Endothelial cell of umbilical vein (primary cell): ENCODE measurements around the gene TIGIT. TPM values are rescaled to one million over a fixed set of nuclear protein-coding genes. Genes with fewer than 3 reads are reported as not detected.

Experiments
- BruUV-seq: library from RNA; stranded (reverse); fragments of 400-500 nt; replicated peaks from 2 replicates; lab custom pipeline; 2021; lab: Mats Ljungman, UMichigan
- CTCF ChIA-PET: fragments of 300-600, 350-600 bp; sonication (Branson Sonifier 250); formaldehyde crosslinking; loops from one replicate; lab custom pipeline; 2021; ENCODE audit warnings: antibody characterized with exemption, inconsistent platforms; lab: Charles Lee
- POLR2A ChIA-PET: fragments of 300-600, 350-600 bp; sonication (Branson Sonifier 250); formaldehyde crosslinking; loops from one replicate; lab custom pipeline; 2021; ENCODE audit warnings: antibody characterized with exemption, inconsistent platforms; lab: Charles Lee
- DNase-seq: peaks from one replicate; pipeline ENCODE4 v3.0.0-alpha.2; 2011; ENCODE audit warnings: low read depth, low spot score
- FAIRE-seq: peaks from 2 replicates; lab custom pipeline; 2011; peaks lifted over from hg19 to GRCh38; lab: Jason Lieb, UNC
- H2AFZ ChIP-seq: 2 replicates; pipeline ENCODE4 v1.6.0; 2012; ENCODE audit warnings: low read depth, low read length, control low read depth, inconsistent platforms
- H3K27ac ChIP-seq: 2 replicates; pipeline ENCODE4 v1.5.1; 2011; ENCODE audit warnings: low read depth, mild to moderate bottlenecking, control low read depth, low read length, moderate library complexity; ENCODE audit not compliant: insufficient read depth
- H3K27me3 ChIP-seq, 2 experiments: 2 replicates each; pipeline versions ENCODE4 v1.6.0 to v1.6.1; 2011; ENCODE audit warnings: low read length in 2 of 2, mixed read lengths in 1 of 2; ENCODE audit not compliant: control insufficient read depth in 2 of 2, insufficient read depth in 2 of 2
- H3K36me3 ChIP-seq, 2 experiments: 2 replicates in 1 of 2; 3 replicates in 1 of 2; pipeline ENCODE4 v1.5.1; 2011; ENCODE audit warnings: low read length in 2 of 2, mild to moderate bottlenecking in 1 of 2, moderate library complexity in 1 of 2; ENCODE audit not compliant: control insufficient read depth in 2 of 2, insufficient read depth in 2 of 2; ENCODE audit errors: extremely low read depth in 1 of 2
- H3K4me1 ChIP-seq: 3 replicates; pipeline ENCODE4 v1.5.1; 2011; ENCODE audit warnings: mild to moderate bottlenecking, low read length; ENCODE audit not compliant: control insufficient read depth, insufficient read depth; ENCODE audit errors: extremely low read depth
- H3K4me2 ChIP-seq: 2 replicates; pipeline ENCODE4 v1.6.1; 2011; ENCODE audit warnings: low read length, control low read depth, mixed read lengths; ENCODE audit not compliant: insufficient read depth
- H3K4me3 ChIP-seq, 3 experiments: fragments of 200-600 bp in 1 of 3; sonication (generic), shearing (Covaris generic) in 1 of 3; replicated peaks in 1 of 3; 2 replicates each; pipeline ENCODE4 v1.5.1; 2011 to 2016; ENCODE audit warnings: control low read depth in 3 of 3, low read length in 3 of 3, mild to moderate bottlenecking in 2 of 3, inconsistent platforms in 1 of 3, low read depth in 1 of 3, moderate library complexity in 1 of 3; ENCODE audit not compliant: insufficient read depth in 1 of 3
- H3K79me2 ChIP-seq: 2 replicates; pipeline ENCODE4 v1.6.0; 2012; ENCODE audit warnings: low read length, inconsistent platforms; ENCODE audit not compliant: control insufficient read depth, insufficient read depth
- H3K9ac ChIP-seq: replicated peaks from 2 replicates; pipeline ENCODE3; 2011; ENCODE audit warnings: low read length, control low read depth; ENCODE audit not compliant: insufficient read depth; ENCODE audit errors: extremely low read depth
- H3K9me1 ChIP-seq: replicated peaks from 3 replicates; pipeline ENCODE4 v1.6.0; 2011; ENCODE audit warnings: mild to moderate bottlenecking, low read length; ENCODE audit not compliant: control insufficient read depth, insufficient read depth; ENCODE audit errors: extremely low read depth
- H3K9me3 ChIP-seq: replicated peaks from 2 replicates; pipeline ENCODE4 v1.5.1; 2012; ENCODE audit warnings: low read length, inconsistent platforms; ENCODE audit not compliant: control insufficient read depth, insufficient read depth
- H4K20me1 ChIP-seq: replicated peaks from 2 replicates; pipeline ENCODE3; 2011; ENCODE audit warnings: mild to moderate bottlenecking, low read length; ENCODE audit not compliant: control insufficient read depth, insufficient read depth; ENCODE audit errors: extremely low read depth
- CTCF ChIP-seq, 2 donors: IDR thresholded peaks; 1 replicate in 1 of 2; 2 replicates in 1 of 2; pipeline ENCODE4 v1.5.1; 2011; ENCODE audit warnings: low read length in 2 of 2, mild to moderate bottlenecking in 2 of 2, moderate library complexity in 2 of 2, control low read depth in 1 of 2, inconsistent platforms in 1 of 2, low read depth in 1 of 2; ENCODE audit not compliant: insufficient read depth in 1 of 2; ENCODE audit errors: extremely low read depth in 1 of 2
- EZH2 ChIP-seq: IDR thresholded peaks from 2 replicates; pipeline ENCODE4 v1.6.1; 2012; ENCODE audit warnings: borderline replicate concordance, low read depth, mild to moderate bottlenecking, moderate library complexity, low read length, inconsistent platforms; ENCODE audit not compliant: severe bottlenecking
- FOS ChIP-seq: IDR thresholded peaks from 2 replicates; pipeline ENCODE4 v1.6.1; 2011; ENCODE audit warnings: mild to moderate bottlenecking, low read length, moderate library complexity, borderline replicate concordance; ENCODE audit not compliant: insufficient read depth
- GATA2 ChIP-seq: IDR thresholded peaks from 2 replicates; pipeline ENCODE4 v1.7.0; 2011; ENCODE audit warnings: low read depth, mild to moderate bottlenecking, moderate library complexity, mixed read lengths, low read length; ENCODE audit not compliant: insufficient read length, insufficient read depth
- JUN ChIP-seq: IDR thresholded peaks from 2 replicates; pipeline ENCODE4 v1.6.1; 2011; ENCODE audit warnings: borderline replicate concordance, low read depth; ENCODE audit not compliant: insufficient read length, insufficient read depth
- POLR2A ChIP-seq: IDR thresholded peaks from 2 replicates; pipeline ENCODE4 v1.6.1; 2012; ENCODE audit warnings: low read depth, mild to moderate bottlenecking, control low read depth, low read length
- POLR2AphosphoS5 ChIP-seq: IDR thresholded peaks from 2 replicates; pipeline ENCODE4 v1.6.1; 2012; ENCODE audit warnings: low read depth, mild to moderate bottlenecking, control low read depth, low read length, moderate library complexity; ENCODE audit not compliant: insufficient read depth
- dilution Hi-C: fragments of 300-500 bp; cut with MboI; formaldehyde crosslinking; loops from one replicate; pipeline ENCODE4 v1.15.0; 2019; ENCODE audit warnings: low sequenced_read_pairs; ENCODE audit not compliant: extremely low pct_ligation_motif_present
- intact Hi-C: fragments of 100-400 bp; cut with micrococcal nuclease; formaldehyde crosslinking; loops from one replicate; pipeline ENCODE4 v1.10.0; 2022
- polyA plus RNA-seq, 4 experiments: library from polyadenylated mRNA; depleted of rRNA in 3 of 4; stranded (reverse) in 3 of 4; unstranded in 1 of 4; fragments of >200 nt; gene quantifications; 2 replicates each; pipeline versions ENCODE4 v1.2.1 to v1.2.3, GENCODE V29; 2011 to 2012; ENCODE audit warnings: missing spikeins in 1 of 4
- total RNA-seq: library from RNA; stranded (reverse); gene quantifications from 2 replicates; pipeline ENCODE4 v1.2.3, GENCODE V29; 2021

The TIGIT gene
- total and polyA plus RNA-seq, 2 donors (not counting 3 experiments of a cell fraction or from before 2014, with no cell fraction given) = not detected

DNA sequence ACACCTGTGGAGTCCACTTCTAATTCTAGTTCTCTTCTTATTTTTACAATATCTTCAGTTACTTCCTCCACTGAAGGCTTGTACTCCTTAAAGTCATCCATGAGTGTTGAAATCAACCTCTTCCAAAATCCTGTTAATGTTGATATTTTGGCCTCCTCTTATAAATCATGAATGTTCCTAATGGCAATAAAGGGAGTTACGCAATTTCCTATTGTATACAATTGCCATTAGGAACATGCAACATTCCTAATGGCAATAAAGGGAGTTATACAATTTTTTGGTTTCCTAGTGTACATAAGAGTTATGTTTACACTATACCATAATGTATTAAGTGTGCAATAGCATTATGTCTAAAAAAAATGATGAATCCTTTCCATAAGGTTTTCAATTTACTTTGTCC is 9.2 kb upstream of the TIGIT start:
- Histone ChIP-seq H4K20me1 (no peaks in the 10 kb centered on the region), H3K27ac (no peak overlapping the region), H3K9ac (no peak overlapping the region), H3K4me1 (no peaks in the 10 kb centered on the region), H2AFZ (no peak overlapping the region), H3K79me2 (no peaks in the 10 kb centered on the region), H3K27me3 (no peaks in the 10 kb centered on the region), H3K36me3 (no peaks in the 10 kb centered on the region), H3K9me3 (no peaks in the 10 kb centered on the region), H3K9me1 (no peaks in the 10 kb centered on the region), H3K4me2 (no peak overlapping the region), H3K4me3 (no peak overlapping the region)
- ChIA-PET CTCF (interaction anchor here (0.9 to 1.6 kb wide), 3 partner anchors 15 to 548 kb away, joined by 3 to 10 read pairs (median 5); no protein-coding TSS in a partner anchor), POLR2A (no interaction called here)
- intact Hi-C loops (no loop called here), dilution Hi-C loops (no loop called here)
- TF ChIP-seq CTCF (IDR thresholded peaks at IDR 0.05; ENCODE audit: extremely low read depth in 1 of 2, insufficient read depth in 1 of 2, low read depth in 1 of 2, low read length in 2 of 2) (no peak), POLR2AphosphoS5 (no peak), JUN (no peak), POLR2A (no peak), EZH2 (no peak), FOS (no peak), GATA2 (no peak)
- no TSS peak for BruUV-seq
- DNase-seq = no peak
- FAIRE-seq = no peak
